Inflammatory macrophage treated with lipopolysaccharide for 4 hours (primary cell): ENCODE data around the gene SLC26A11.
A peak's percentile ranks its signal among the peaks of the same experiment; 100 is the strongest.
"Not testable (repeated sequence)": the region's sequence is repeated elsewhere in the genome, so short reads cannot be mapped to it uniquely, and the experiment has no call there.

Experiments
- DNase-seq: peaks from one replicate; pipeline ENCODE4 v3.0.0-alpha.2; 2020

Gene SLC26A11

DNA sequence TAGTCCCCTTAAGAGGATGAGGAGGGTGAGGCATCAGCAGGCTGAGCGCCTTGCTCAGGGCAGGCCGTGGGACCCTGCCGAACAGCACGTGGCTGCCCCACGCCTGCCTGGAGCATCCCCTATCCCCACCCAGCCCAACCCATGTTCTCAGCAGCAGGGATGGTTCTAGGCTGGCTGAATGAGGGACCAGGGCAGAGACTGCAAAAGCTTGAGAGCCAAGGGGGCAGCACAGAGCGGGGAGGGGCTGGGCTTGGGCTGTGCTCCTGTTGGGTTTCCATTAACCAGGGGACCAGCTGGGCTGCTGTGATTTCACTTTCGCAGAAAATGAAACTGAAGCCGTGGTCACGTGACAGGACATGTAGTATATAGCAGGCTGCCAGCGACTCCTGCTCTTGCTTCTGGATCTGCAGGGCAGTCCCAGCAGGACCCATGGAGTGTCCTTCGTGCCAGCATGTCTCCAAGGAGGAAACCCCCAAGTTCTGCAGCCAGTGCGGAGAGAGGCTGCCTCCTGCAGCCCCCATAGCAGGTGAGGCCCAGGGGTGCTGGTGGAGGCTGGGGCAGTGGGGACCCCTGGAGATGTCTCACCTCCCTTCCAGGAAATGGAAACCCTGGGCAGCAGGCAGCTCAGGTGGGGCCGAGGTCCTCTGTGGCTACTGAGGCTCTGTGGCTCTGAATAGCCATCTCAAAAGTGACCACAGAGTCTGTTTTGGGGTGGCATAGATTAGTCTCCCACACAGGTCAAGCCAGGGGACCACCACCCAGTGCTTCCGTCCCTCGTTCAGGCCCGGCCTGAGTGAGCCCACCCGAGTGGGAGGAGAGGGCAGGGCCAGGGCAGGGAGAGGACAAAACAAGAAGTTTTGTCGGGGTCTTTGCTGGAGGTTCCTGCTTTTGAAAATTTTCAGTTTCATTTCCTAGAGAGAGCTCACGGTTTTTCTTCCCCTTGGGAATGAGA, 43.3 kb downstream of the SLC26A11 start:
- DNase-seq, result peak; percentile 98

GRCh38 chr17:80264205-80265075, 44.2 kb downstream of the SLC26A11 start:
- peak; percentile 40 for DNase-seq

DNA sequence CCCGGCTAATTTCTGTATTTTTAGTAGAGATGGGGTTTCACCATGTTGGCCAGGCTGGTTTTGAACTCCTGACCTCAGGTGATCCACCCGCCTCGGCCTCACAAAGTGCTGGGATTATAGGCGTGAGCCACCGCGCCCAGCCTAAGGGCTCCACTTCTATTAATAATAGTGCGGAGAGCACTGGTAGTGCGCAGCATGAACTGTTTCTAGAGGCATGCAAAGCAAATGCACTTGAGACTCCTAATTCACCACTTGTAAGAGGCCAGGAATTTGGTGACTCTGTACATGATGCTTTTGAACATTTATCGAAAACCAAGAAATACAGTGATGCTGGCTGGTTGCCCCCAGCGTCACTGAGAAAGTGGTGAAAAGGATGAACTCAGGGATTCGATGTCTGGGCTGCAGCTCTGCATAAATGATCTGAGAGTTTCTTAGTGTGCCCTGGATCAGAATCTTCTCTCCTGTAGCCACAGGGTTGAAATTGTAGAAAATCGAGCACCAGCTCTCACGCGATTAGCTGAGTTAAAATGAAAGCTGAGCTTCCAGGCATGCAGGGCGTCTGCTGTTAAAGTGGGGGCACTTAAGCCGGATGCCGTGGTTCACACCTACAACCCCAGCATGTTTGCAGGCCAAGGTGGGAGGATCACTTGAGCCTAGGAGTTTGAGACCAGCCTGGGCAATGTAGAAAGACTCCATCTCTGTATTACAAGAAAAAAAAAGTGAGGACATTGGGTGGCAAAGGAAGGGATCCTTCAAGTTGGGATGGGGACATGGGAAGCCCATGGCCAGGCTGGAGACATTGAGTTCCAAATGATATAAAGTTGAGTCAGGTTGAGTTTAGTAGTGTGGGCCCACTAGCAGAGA, 45.2 kb downstream of the SLC26A11 start:
- DNase-seq, result no peak

DNA sequence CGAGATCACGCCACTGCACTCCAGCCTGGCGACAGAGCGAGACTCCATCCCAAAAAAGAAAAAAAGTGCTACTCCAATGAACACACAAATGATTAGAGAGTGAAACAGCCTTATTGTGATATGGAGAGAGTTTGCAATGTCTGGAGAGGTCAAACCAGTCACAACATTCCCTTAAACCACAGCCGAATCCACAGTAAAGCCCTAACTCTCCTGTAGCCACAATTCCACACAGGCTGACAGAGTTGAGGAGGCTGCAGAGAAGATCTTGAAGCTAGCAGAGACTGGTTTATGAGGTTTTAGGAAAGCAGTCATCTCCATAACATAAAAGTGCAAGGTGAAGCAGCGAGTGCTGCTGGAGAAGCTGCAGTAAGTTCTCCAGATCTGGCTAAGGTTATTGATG, 47.2 kb downstream of the SLC26A11 start:
- DNase-seq, result no peak

- no peak for DNase-seq
Observed at GRCh38 chr17:80268427-80268826, 48.2 kb downstream of the SLC26A11 start.

DNA sequence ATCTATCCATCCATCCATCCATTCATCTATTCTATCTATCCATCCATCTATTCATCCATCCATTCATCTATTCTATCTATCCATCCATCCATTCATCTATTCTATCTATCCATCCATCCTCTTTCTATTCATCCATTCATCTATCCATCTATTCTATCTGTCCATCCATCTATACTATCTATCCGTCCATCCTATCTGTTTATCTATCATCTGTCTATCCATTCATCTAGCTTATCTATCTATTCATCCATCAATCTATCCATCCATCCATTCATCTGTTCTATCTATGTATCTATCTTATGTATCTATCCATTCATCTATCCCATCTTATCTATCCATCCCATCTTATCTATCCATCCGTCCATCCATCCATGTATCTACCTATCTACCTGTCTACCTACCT, 49.2 kb downstream of the SLC26A11 start:
- DNase-seq, result no peak

DNA sequence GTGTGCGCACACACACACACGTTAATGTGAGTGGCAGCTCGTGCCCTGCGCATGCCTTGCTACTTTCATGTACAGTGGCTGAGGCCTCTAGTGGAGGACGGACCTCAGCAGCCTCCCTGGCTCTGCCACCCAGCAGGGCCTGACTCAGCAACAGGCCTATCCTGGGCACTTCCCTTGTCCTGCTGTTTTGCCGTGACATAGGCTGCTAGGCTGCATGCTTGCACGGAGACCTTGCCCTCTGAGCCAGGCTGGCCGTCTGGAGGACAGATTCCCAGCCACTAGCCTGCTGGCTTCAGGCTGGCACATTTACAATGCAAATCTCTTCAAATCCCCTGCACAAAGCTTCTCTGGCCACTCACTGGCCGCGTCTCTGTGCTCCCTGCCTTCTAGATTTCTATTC, 49.9 kb downstream of the SLC26A11 start:
- DNase-seq, result no peak

- DNase-seq, result no peak
Observed at GRCh38 chr17:80270836-80271235, 50.6 kb downstream of the SLC26A11 start.

DNA sequence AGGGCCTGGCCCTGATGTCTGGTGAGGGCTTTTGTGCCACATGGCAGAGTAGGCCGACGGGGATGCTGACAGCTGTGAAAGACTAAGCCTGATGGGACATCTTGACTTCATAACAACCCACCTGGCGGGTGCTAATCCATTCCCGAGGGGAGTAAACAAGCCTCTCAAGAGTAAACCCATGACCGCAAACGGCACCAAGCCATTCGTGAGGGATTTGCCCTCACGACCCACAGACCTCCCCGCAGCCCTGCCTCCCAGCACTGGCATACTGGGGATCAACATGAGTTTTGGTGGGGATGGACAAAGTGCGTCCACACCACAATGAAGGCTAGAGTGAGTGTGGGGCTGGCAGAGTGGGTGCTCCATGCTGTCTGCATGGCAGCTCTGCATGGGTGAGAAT, 52.1 kb downstream of the SLC26A11 start:
- DNase-seq, result no peak

GRCh38 chr17:80274331-80274730, 54.1 kb downstream of the SLC26A11 start:
- no peak for DNase-seq

DNA sequence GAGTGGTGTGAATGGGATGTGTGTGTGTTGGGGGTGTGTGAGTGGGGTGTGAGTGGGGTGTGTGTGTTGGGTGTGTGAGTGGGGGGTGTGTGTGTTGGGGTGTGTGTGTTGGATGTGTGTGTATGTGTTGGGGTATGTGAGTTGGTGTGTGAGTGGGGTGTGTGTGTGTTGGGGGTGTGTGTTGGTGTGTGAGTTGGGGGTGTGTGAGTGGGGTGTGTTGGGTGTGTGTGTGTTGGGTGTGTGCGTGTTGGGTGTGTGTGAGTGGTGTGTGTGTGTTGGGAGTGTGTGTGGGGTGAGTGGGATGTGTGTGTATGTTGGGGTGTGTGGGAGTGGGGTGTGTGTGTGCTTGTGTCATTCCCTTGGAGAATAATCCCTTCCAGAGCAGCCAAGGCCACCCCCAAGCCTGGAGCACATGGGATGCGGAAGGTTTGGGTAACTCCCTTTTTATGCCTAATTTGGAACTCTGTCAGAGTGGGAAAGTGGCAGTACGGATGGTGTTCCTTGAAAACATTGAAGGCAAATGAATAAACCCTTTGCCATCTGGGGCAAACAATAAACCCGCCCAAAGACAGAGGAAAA, 54.7 kb downstream of the SLC26A11 start:
- no peak for DNase-seq

- DNase-seq, result not testable (repeated sequence)
Observed at GRCh38 chr17:80275857-80276256, 55.6 kb downstream of the SLC26A11 start.

- DNase-seq, result no peak
Observed at GRCh38 chr17:80277751-80278671, 57.8 kb downstream of the SLC26A11 start.

DNA sequence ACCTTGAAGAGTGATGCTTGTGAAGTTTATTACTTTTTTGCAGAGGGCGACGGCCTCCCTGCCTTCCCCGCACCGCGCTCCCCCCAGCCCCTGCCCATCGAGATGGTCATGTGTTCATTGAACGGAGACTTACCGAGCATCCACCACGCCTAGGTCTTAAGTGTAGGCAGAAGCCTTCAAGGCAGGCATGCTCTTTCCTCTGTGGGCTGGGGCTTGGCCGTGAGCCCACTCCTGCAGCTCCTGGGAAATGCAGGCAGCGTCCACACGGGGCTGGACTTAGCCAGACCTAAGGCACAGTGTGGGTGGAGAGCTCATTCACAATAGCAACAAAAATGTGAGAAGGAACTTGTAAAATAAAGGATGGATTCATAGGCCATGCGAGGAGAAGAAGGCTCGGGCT, 59.7 kb downstream of the SLC26A11 start:
- DNase-seq, result no peak

- DNase-seq, result no peak
Observed at GRCh38 chr17:80281516-80281915, 61.3 kb downstream of the SLC26A11 start.

DNA sequence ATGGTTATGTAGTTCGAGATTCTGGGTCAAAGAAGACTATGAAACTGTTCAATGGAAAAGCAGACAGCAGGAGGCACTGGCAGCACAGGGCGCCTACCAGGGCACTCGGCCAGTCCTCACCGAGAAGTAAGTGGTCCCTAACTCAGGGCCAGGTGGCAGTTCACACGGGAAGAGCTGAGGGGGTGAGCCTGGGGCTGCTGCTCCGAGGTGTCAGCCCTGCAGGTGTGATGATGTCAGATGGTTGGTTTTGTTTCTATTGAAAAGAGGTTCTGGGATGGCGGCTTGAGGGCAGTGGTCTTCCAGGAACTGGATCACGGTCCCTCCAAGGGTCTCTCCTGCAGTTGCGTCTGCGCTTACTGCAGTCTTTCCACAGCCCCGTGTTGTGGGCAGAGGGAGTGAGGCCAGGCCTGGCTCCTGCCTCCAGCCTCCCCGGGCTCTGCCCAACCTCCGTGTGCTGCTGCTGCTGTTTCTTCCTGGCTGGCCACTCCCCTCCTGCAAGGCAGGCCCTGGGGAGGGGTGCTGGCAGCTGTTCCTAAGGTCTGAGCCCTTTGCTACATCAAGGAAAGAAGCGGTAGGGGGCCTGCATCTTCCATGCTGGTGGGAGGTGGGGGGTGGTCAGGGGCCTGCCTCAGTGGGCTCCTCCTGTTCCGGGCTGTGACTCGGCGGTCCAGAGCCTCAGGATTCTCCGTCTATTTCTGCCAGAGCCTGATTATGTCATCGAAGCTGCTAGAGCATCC, 63.1 kb downstream of the SLC26A11 start:
- DNase-seq, result no peak

- no peak for DNase-seq
Observed at GRCh38 chr17:80284631-80285030, 64.4 kb downstream of the SLC26A11 start.

GRCh38 chr17:80285237-80285920, 65.2 kb downstream of the SLC26A11 start:
- peak; percentile 20 for DNase-seq

- no peak for DNase-seq
Observed at GRCh38 chr17:80286638-80286960, 66.4 kb downstream of the SLC26A11 start.

- no peak for DNase-seq
Observed at GRCh38 chr17:80287038-80287437, 66.8 kb downstream of the SLC26A11 start.
